H7 (cell line): ENCODE measurements around the gene PTP4A1. TPM values are rescaled to one million over a fixed set of nuclear protein-coding genes. Genes with fewer than 3 reads are reported as not detected.
"Not testable (repeated sequence)": the region's sequence is repeated elsewhere in the genome, so short reads cannot be mapped to it uniquely, and the experiment has no call there.

Experiments
- DNase-seq: peaks from one replicate; pipeline ENCODE4 v3.0.0; 2012
- H3K27me3 ChIP-seq: 2 replicates; pipeline ENCODE4 v1.6.0; 2011; ENCODE audit warnings: mild to moderate bottlenecking, low read length; ENCODE audit not compliant: control insufficient read depth, insufficient read depth
- H3K36me3 ChIP-seq: replicated peaks from 2 replicates; pipeline ENCODE4 v1.5.1; 2011; ENCODE audit warnings: low read length; ENCODE audit not compliant: control insufficient read depth, insufficient read depth
- H3K4me3 ChIP-seq: 2 replicates; pipeline ENCODE4 v1.5.1; 2011; ENCODE audit warnings: low read depth, mild to moderate bottlenecking, control low read depth, low read length, moderate library complexity; ENCODE audit not compliant: insufficient read depth
- total RNA-seq: library from RNA; depleted of rRNA; stranded (reverse); fragments of >200 nt; shearing (Covaris generic); gene quantifications from 2 replicates; pipeline ENCODE4 v1.2.3, GENCODE V29; 2014

The PTP4A1 gene
- total RNA-seq, 1 experiment from 2014 or later, result 8.7 TPM

GRCh38 chr6:63581355-63582013, 9.2 kb downstream of the PTP4A1 start:
- no peaks in the 10 kb centered on the region for H3K27me3 ChIP-seq
- peaks cover 25% of the 10 kb centered on the region for H3K36me3 ChIP-seq
- DNase-seq, result no peak
- H3K4me3 ChIP-seq, result no peak overlapping the region

- Histone ChIP-seq H3K36me3 (peaks cover 16% of the 10 kb centered on the region), H3K4me3 (no peak overlapping the region), H3K27me3 (no peaks in the 10 kb centered on the region)
- DNase-seq, result no peak
Measured at GRCh38 chr6:63582579-63583231, 10.4 kb downstream of the PTP4A1 start.

GRCh38 chr6:63584125-63584514, 11.8 kb downstream of the PTP4A1 start:
- Histone ChIP-seq H3K27me3 (no peaks in the 10 kb centered on the region), H3K4me3 (no peak overlapping the region), H3K36me3 (peaks cover 10% of the 10 kb centered on the region)
- DNase-seq, result no peak

GRCh38 chr6:63584566-63584965, 12.3 kb downstream of the PTP4A1 start:
- no peak for DNase-seq
- H3K36me3 ChIP-seq, result peaks cover 8% of the 10 kb centered on the region
- H3K4me3 ChIP-seq, result no peak overlapping the region
- no peaks in the 10 kb centered on the region for H3K27me3 ChIP-seq

GRCh38 chr6:63585652-63586051, 13.4 kb downstream of the PTP4A1 start:
- not testable (repeated sequence) for DNase-seq, H3K4me3 ChIP-seq, H3K27me3 ChIP-seq, H3K36me3 ChIP-seq

- DNase-seq, result no peak
- Histone ChIP-seq H3K36me3 (no peaks in the 10 kb centered on the region), H3K27me3 (no peaks in the 10 kb centered on the region), H3K4me3 (no peak overlapping the region)
Measured at GRCh38 chr6:63589952-63590411, 17.7 kb downstream of the PTP4A1 start.

GRCh38 chr6:63592886-63593285, 20.6 kb downstream of the PTP4A1 start:
- Histone ChIP-seq H3K27me3 (no peaks in the 10 kb centered on the region), H3K4me3 (no peak overlapping the region), H3K36me3 (no peaks in the 10 kb centered on the region)
- no peak for DNase-seq

GRCh38 chr6:63597141-63598048, 25.1 kb downstream of the PTP4A1 start:
- Histone ChIP-seq H3K36me3 (no peaks in the 10 kb centered on the region), H3K4me3 (peak overlapping the region; percentile 58), H3K27me3 (no peaks in the 10 kb centered on the region)
- no peak for DNase-seq

- Histone ChIP-seq H3K4me3 (peak overlapping the region; percentile 58), H3K27me3 (no peaks in the 10 kb centered on the region)
Measured at GRCh38 chr6:63598049-63599036, 26.1 kb downstream of the PTP4A1 start.

GRCh38 chr6:63599243-63599642, 27.0 kb downstream of the PTP4A1 start:
- H3K36me3 ChIP-seq, result no peaks in the 10 kb centered on the region
- H3K27me3 ChIP-seq, result no peaks in the 10 kb centered on the region
- DNase-seq, result no peak
- H3K4me3 ChIP-seq, result no peak overlapping the region

More at GRCh38 chr6:63598049-63599036, 26.1 kb downstream of the PTP4A1 start:
- H3K36me3 ChIP-seq, result no peaks in the 10 kb centered on the region
- peak; percentile 65 for DNase-seq

GRCh38 chr6:63600136-63600535, 27.9 kb downstream of the PTP4A1 start:
- H3K4me3 ChIP-seq, result no peak overlapping the region
- H3K27me3 ChIP-seq, result no peaks in the 10 kb centered on the region; the same call in 1 of the 2 replicates
- no peak for DNase-seq
- H3K36me3 ChIP-seq, result no peaks in the 10 kb centered on the region

- no peak for DNase-seq
- H3K27me3 ChIP-seq, result no peaks in the 10 kb centered on the region; the same call in 1 of the 2 replicates
- H3K36me3 ChIP-seq, result no peaks in the 10 kb centered on the region
- no peak overlapping the region for H3K4me3 ChIP-seq
Measured at GRCh38 chr6:63609231-63609630, 37.0 kb downstream of the PTP4A1 start.

GRCh38 chr6:63610944-63611343, 38.7 kb downstream of the PTP4A1 start:
- Histone ChIP-seq H3K27me3 (no peaks in the 10 kb centered on the region), H3K4me3 (no peak overlapping the region), H3K36me3 (no peaks in the 10 kb centered on the region)
- no peak for DNase-seq

GRCh38 chr6:63611560-63611959, 39.3 kb downstream of the PTP4A1 start:
- Histone ChIP-seq H3K36me3 (no peaks in the 10 kb centered on the region), H3K27me3 (no peaks in the 10 kb centered on the region), H3K4me3 (no peak overlapping the region)
- no peak for DNase-seq
